Epithelial cell of proximal tubule (primary cell): Measurements from ENCODE around the gene TGM2. TPM values are rescaled to one million over a fixed set of nuclear protein-coding genes. Genes with fewer than 3 reads are reported as not detected.

Experiments used
- DNase-seq: peaks from one replicate; pipeline ENCODE4 v3.0.0-alpha.2; 2011; ENCODE audit warnings: low read depth
- H3K4me3 ChIP-seq: 2 replicates; pipeline ENCODE4 v1.5.1; 2011; ENCODE audit warnings: low read depth, mild to moderate bottlenecking, low read length
- total RNA-seq: library from RNA; depleted of rRNA; stranded (reverse); fragments of >200 nt; gene quantifications from 2 replicates; pipeline ENCODE4 v1.2.3, GENCODE V29; 2015
- TF ChIP-seq, protein P1 (sequence below): conservative IDR thresholded peaks from 2 replicates; pipeline ENCODE4 v1.5.1; 2012; ENCODE audit warnings: low read depth, mild to moderate bottlenecking, low read length

The TGM2 gene
- total RNA-seq, 1 donor from 2014 or later: 150 TPM

DNA sequence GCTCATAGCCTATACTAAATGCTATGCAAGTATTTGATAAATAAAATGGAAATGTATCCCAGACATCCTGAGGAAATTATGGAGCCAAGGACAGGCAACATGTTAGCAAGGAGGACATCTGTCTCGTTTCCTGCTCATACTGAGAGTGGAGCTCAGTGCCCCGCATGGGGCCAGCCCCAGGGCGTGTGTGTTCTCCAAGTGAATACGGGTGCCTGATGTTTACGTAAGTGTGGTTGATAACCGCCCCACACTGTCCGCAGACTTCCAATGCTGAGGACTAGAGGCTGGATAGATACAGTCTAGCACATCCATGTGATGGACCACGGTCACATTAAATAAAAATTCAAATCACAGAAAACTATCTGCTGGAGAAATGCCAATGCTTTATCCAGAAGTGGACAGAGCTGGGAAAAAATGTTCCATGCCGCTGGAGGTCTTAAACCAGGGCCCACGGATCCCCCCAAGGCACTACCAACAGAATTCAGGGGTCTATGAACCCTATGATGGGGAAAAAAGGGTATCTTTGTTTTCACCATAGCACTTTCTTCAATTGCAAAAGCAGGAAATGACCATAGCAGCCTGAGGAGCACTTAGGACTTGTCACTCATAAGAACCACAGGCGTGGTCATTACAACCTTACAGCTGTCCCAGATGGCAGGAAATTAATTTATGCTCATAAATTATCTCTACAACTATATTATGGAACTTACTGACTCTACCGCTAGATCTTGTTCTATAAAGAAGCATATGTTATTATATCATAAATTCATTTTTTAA is 24.9 kb downstream of the TGM2 start:
- TF ChIP-seq, protein P1, sequence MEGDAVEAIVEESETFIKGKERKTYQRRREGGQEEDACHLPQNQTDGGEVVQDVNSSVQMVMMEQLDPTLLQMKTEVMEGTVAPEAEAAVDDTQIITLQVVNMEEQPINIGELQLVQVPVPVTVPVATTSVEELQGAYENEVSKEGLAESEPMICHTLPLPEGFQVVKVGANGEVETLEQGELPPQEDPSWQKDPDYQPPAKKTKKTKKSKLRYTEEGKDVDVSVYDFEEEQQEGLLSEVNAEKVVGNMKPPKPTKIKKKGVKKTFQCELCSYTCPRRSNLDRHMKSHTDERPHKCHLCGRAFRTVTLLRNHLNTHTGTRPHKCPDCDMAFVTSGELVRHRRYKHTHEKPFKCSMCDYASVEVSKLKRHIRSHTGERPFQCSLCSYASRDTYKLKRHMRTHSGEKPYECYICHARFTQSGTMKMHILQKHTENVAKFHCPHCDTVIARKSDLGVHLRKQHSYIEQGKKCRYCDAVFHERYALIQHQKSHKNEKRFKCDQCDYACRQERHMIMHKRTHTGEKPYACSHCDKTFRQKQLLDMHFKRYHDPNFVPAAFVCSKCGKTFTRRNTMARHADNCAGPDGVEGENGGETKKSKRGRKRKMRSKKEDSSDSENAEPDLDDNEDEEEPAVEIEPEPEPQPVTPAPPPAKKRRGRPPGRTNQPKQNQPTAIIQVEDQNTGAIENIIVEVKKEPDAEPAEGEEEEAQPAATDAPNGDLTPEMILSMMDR: no peak
- H3K4me3 ChIP-seq: no peak overlapping the region
- DNase-seq: no peak

DNA sequence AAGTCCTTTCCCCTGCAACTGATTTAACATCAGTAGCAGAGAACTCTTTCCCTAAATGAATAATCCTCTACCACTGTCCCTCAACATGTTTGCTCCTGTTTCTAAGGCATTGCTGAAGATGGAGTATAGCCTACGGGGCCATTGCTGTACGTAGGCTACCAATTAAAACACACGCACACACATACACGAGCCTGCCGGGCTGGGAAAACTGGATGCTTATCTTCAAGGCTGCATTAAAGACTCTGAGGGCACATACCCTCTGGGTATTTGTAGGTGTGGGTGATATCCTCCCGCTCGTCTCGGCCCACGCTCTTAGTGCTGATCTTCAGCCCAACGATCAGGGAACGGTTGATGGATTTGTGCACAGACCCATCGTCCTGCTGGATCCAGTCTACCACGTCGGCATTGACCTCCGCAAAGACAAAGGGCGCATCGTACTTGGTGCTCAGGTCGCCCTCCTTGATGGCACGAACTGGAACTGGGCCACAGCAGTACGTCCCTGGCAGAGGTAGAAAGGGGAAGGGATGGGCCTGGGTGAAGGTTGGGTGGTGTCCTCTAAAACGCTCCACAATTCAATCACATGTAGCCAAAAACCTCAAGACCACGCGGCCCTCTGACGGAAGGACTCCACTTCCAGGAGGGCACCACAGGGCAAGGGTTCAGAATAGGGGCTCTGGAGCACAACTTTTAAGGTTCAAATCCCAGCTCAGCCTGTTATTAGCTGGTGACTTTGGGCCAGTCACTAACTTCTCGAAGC is 25.7 kb downstream of the TGM2 start:
- TF ChIP-seq, protein P1: no peak
- no peak overlapping the region for H3K4me3 ChIP-seq
- no peak for DNase-seq

DNA sequence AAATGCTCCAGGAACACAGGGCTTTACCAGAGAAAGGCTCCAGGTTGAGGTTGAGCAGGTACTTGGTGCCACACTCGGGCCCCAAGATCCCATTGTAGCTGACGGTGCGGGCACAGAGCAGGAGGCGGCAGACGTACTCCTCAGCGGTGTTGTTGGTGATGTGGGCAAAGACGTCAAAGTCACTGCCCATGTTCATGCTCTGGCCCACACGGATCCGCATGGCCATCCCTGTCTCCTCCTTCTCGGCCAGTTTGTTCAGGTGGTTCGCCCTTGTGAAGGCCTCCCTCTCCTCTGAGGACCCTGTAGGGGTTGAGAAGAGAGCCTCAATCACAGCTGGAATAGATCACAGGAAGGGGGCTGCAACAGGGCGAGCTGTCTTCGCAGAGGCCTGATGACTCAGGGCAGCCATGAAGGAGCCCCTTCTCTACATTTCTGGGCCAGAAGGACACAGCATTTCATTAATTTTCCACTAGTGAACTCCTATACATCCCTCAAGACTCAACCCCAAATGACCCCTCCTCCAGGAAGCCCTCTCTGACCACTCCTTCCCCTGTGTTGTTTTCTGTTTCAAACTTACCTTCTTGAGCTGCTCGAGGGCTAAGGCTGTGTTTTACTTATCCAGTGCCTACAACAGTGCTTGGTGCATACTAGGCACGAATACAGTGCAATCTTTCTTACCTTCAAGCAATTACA is 26.8 kb downstream of the TGM2 start:
- no peak for DNase-seq
- TF ChIP-seq, protein P1: no peak

DNA sequence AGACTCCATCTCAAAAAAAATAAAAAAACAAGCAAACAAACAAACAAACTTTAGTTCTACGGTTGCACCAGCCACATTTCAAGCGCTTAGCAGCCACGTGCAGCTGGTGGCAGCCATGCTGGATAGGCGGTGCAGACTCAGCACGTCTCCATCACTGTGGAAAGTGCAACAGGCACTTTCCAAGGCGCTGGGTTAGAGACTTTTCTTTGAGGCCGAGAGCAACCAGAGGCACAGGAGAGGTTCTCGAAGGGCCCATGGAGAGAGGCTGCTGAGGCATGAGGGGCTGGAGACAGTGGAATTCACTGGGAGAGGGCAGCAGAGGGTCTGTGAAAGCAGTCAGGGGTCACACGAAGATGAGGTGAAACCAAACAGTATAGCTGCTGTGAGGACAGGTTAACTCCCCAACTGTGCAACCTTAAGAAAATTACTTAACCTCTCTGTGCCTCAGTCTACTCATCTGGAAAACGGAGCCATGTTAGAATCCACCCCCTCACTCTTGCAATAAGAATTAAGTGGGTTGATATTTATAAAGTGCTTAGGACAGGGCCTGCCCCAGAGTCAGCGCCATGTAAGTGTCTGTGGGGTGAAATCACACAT is 27.5 kb downstream of the TGM2 start:
- no peak overlapping the region for H3K4me3 ChIP-seq
- TF ChIP-seq, protein P1: no peak
- DNase-seq: no peak

More for the DNA sequence above, 26.8 kb downstream of the TGM2 start:
- H3K4me3 ChIP-seq: no peak overlapping the region

DNA sequence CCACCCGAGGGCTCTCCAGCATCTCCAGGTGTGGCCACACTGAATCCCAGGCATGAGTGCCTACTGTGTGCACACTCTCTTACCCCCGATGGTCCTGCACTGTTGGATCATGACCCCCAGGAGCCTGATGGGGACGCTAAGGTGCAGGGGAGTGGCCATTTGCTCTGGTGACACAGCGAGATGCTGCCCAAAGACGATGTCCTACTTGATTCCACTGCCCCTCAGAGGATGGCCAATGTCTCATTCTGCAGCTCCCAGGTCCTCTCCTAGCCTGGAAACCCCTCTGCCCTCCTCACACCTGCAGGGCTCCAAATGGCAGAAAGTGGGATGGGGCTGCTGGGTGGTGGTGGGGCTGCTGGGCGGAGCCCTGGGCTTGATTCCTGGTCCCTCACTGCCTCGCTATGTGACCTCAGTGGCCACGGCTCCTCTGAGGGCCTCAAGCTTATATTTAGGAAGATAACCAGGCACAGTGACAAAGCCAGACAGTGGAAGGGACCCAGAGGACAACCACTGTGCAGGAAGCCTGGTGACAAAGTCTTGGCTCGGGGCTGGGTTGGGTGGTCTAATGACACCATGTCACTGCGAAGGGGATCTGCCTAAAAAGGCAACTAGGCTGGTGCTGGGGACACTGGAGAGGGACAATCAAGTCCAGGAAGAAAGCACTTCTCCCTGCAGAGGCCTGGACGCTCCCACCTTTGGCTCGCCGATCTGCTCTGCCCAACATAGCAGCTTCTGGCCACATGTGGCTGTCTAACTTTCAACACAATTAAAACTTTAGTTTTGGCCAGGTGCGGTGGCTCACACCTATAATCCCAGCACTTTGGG is 28.4 kb downstream of the TGM2 start:
- no peak for DNase-seq
- H3K4me3 ChIP-seq: no peak overlapping the region
- TF ChIP-seq, protein P1: no peak

DNA sequence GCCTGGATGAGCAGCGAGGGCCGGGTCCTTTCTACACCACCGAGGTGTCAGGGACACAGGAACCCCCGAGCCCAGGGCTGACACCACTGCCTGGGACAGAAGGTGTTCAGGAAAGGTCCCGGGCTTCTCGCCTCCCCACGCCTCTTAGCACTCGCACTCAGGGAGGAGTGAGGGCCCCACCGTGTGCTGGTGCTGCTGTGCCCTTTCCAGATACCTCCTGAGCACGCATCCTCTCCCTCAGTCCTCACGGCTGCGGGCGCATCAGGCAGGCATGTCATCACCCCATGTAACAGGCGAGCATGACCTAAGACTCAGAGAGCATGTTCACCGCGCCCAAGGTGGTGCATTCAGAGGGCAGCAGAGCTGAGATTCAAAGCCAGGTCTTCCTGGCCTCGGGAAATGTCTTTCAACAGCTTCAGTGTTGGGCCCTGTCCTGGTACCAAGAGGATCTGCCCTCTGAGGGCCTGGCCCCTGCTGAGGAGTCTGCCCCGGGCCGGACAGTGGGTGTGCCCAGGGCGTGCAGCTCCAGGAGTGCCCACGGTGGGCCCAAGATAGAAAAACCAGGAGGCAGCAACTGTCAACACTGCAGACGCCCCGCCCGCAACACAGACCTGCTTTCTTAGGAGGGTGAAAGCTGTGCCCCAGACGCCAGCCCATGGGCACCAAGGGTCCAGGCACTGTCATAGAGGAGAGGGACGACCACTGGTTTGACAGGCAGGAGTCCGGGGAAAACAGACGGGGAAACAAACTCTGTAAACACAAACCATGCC is 29.2 kb downstream of the TGM2 start:
- H3K4me3 ChIP-seq: no peak overlapping the region
- TF ChIP-seq, protein P1: no peak
- DNase-seq: no peak
